ENCODE results near the gene ITGA3.

Gene ITGA3

GRCh38 chr17:50075446-50076032 lies 19.6 kb downstream of the ITGA3 start:
- DNase-seq, result no peak

GRCh38 chr17:50076221-50076590 lies 20.3 kb downstream of the ITGA3 start:
- no peak for DNase-seq

- DNase-seq, result no peak
Measured at GRCh38 chr17:50076591-50077235, 20.8 kb downstream of the ITGA3 start.

GRCh38 chr17:50078430-50078829 lies 22.5 kb downstream of the ITGA3 start:
- no peak for DNase-seq

GRCh38 chr17:50079334-50080095 lies 23.6 kb downstream of the ITGA3 start:
- DNase-seq, result no peak

GRCh38 chr17:50080096-50080480 lies 24.2 kb downstream of the ITGA3 start:
- no peak for DNase-seq

- DNase-seq, result no peak
Measured at GRCh38 chr17:50080827-50081226, 24.9 kb downstream of the ITGA3 start.

- no peak for DNase-seq
Measured at GRCh38 chr17:50081757-50082156, 25.8 kb downstream of the ITGA3 start.

- no peak for DNase-seq
Measured at GRCh38 chr17:50087246-50087911, 31.5 kb downstream of the ITGA3 start.

GRCh38 chr17:50087912-50088405 lies 32.0 kb downstream of the ITGA3 start:
- no peak for DNase-seq

GRCh38 chr17:50088952-50089825 lies 33.3 kb downstream of the ITGA3 start:
- DNase-seq, result no peak

GRCh38 chr17:50090071-50090470 lies 34.2 kb downstream of the ITGA3 start:
- DNase-seq, result no peak

- no peak for DNase-seq
Measured at GRCh38 chr17:50090971-50091917, 35.3 kb downstream of the ITGA3 start.

GRCh38 chr17:50091918-50092285 lies 36.0 kb downstream of the ITGA3 start:
- DNase-seq, result no peak

- DNase-seq, result no peak
Measured at GRCh38 chr17:50093246-50093645, 37.3 kb downstream of the ITGA3 start.

- DNase-seq, result no peak
Measured at GRCh38 chr17:50093807-50094206, 37.9 kb downstream of the ITGA3 start.

GRCh38 chr17:50094243-50094752 lies 38.4 kb downstream of the ITGA3 start:
- DNase-seq, result peak; percentile 64

- peak; percentile 85 for DNase-seq
Measured at GRCh38 chr17:50094753-50095619, 39.1 kb downstream of the ITGA3 start, which contains the start of gene PDK2. TSS of gene PDK2 (plus strand) at chr17:50095351. CDS start at chr17:50095436, 85 bp downstream.

- DNase-seq, result no peak
Measured at GRCh38 chr17:50095626-50096037, 39.7 kb downstream of the ITGA3 start.

GRCh38 chr17:50096092-50096491 lies 40.2 kb downstream of the ITGA3 start:
- DNase-seq, result no peak

Data from GOT3 (cell line).